GM21381 (cell line): ENCODE measurements around the gene KCNJ6.
"Not testable (repeated sequence)": the region's sequence is repeated elsewhere in the genome, so short reads cannot be mapped to it uniquely, and the experiment has no call there.

Experiments used
- ATAC-seq: cut with Tn5 transposase; IDR thresholded peaks from one replicate; pipeline ENCODE4 v1.9.1; 2021; ENCODE audit warnings: mild to moderate bottlenecking, moderate library complexity; ENCODE audit not compliant: unreplicated experiment

Gene KCNJ6

GRCh38 chr21:37916310-37917051 lies at the start of gene KCNJ6:
Gene KCNJ6, minus strand, starts transcription at chr21:37916457. Its CDS starts 75,775 bp downstream, at chr21:37840682.
- ATAC-seq: no peak

- no peak for ATAC-seq
These were observed 49.0 kb upstream of the KCNJ6 start for GRCh38 chr21:37965088-37965805.

GRCh38 chr21:37958537-37958936 lies 42.3 kb upstream of the KCNJ6 start:
- ATAC-seq: no peak

- ATAC-seq: no peak
These were observed 40.5 kb upstream of the KCNJ6 start for GRCh38 chr21:37956772-37957171.

GRCh38 chr21:37945036-37945435 lies 28.8 kb upstream of the KCNJ6 start:
- ATAC-seq: no peak

GRCh38 chr21:37944496-37944895 lies 28.2 kb upstream of the KCNJ6 start:
- ATAC-seq: no peak

GRCh38 chr21:37940691-37941090 lies 24.4 kb upstream of the KCNJ6 start:
- no peak for ATAC-seq

- ATAC-seq: no peak
These were observed 23.6 kb upstream of the KCNJ6 start for GRCh38 chr21:37939838-37940237.

- ATAC-seq: no peak
These were observed 23.0 kb upstream of the KCNJ6 start for GRCh38 chr21:37939251-37939650.

GRCh38 chr21:37937668-37938067 lies 21.4 kb upstream of the KCNJ6 start:
- no peak for ATAC-seq

- ATAC-seq: no peak
These were observed 19.9 kb upstream of the KCNJ6 start for GRCh38 chr21:37936010-37936785.

- no peak for ATAC-seq
These were observed 16.7 kb upstream of the KCNJ6 start for GRCh38 chr21:37932936-37933335.

- no peak for ATAC-seq
These were observed 11.5 kb upstream of the KCNJ6 start for GRCh38 chr21:37927711-37928110.

- no peak for ATAC-seq
These were observed 4.8 kb upstream of the KCNJ6 start for GRCh38 chr21:37921091-37921490.

GRCh38 chr21:37920302-37920701 lies 4.0 kb upstream of the KCNJ6 start:
- not testable (repeated sequence) for ATAC-seq

- ATAC-seq: no peak
These were observed 1.4 kb upstream of the KCNJ6 start for GRCh38 chr21:37917612-37918011.

GRCh38 chr21:37915941-37916309 lies 332 bp downstream of the KCNJ6 start:
- ATAC-seq: no peak

GRCh38 chr21:37915497-37915911 lies 753 bp downstream of the KCNJ6 start:
- no peak for ATAC-seq

GRCh38 chr21:37912616-37913015 lies 3.6 kb downstream of the KCNJ6 start:
- no peak for ATAC-seq

GRCh38 chr21:37909936-37910335 lies 6.3 kb downstream of the KCNJ6 start:
- no peak for ATAC-seq

- ATAC-seq: no peak
These were observed 7.6 kb downstream of the KCNJ6 start for GRCh38 chr21:37908691-37909090.

GRCh38 chr21:37907076-37907475 lies 9.2 kb downstream of the KCNJ6 start:
- ATAC-seq: no peak
